SK-N-MC (cell line): ENCODE results near the gene DMBT1.

ENCODE experiments used
- DNase-seq: peaks from one replicate; pipeline ENCODE4 v3.0.0-alpha.2; 2011; ENCODE audit warnings: low read depth, low spot score
- H3K27ac ChIP-seq: fragments of 200-600 bp; sonication (generic); 2 replicates; pipeline ENCODE4 v1.5.1; 2016; ENCODE audit warnings: mixed run types
- H3K36me3 ChIP-seq: fragments of 200-600 bp; sonication (generic); 2 replicates; pipeline ENCODE4 v1.6.1; 2017; ENCODE audit warnings: antibody characterized with exemption, low read length, mixed read lengths; ENCODE audit not compliant: insufficient read depth
- H3K4me3 ChIP-seq: fragments of 200-600 bp; sonication (generic); 2 replicates; pipeline ENCODE4 v1.5.1; 2016
- H3K9ac ChIP-seq: fragments of 200-600 bp; sonication (generic); 2 replicates; pipeline ENCODE4 v1.8.0; 2017; ENCODE audit warnings: mixed run types, mixed read lengths; ENCODE audit not compliant: insufficient read length
- H3K9me3 ChIP-seq: fragments of 200-600 bp; sonication (generic); 2 replicates; pipeline ENCODE4 v1.6.1; 2017; ENCODE audit warnings: low read depth, mild to moderate bottlenecking, antibody characterized with exemption, low read length, moderate library complexity, mixed read lengths
- EZH2 ChIP-seq: fragments of 200-600 bp; sonication (generic); IDR thresholded peaks from one replicate; pipeline ENCODE4 v1.6.1; 2017; ENCODE audit warnings: antibody characterized with exemption
- FOXP2 ChIP-seq: optimal IDR thresholded peaks from 2 replicates; pipeline ENCODE3; 2011; ENCODE audit warnings: mild to moderate bottlenecking, moderate library complexity; ENCODE audit not compliant: insufficient read depth; ENCODE audit errors: extremely low read length, control extremely low read depth
- POLR2AphosphoS5 ChIP-seq: IDR thresholded peaks from 2 replicates; pipeline ENCODE4 v1.6.1; 2012; ENCODE audit warnings: mild to moderate bottlenecking, low read depth, low read length, borderline replicate concordance

Gene DMBT1

GRCh38 chr10:122565766-122566206 is 5.2 kb downstream of the DMBT1 start:
- peak; percentile 6 for DNase-seq
- Histone ChIP-seq H3K27ac (no peak overlapping the region), H3K9ac (no peak overlapping the region)

GRCh38 chr10:122566632-122567031 is 6.1 kb downstream of the DMBT1 start:
- Histone ChIP-seq H3K27ac (no peak overlapping the region), H3K36me3 (no peaks in the 10 kb centered on the region), H3K4me3 (no peak overlapping the region), H3K9ac (no peak overlapping the region), H3K9me3 (no peaks in the 10 kb centered on the region)
- no peak for DNase-seq
- TF ChIP-seq POLR2AphosphoS5 = no peak
- TF ChIP-seq EZH2 = no peak
- TF ChIP-seq FOXP2 = no peak

More at GRCh38 chr10:122565766-122566206, 5.2 kb downstream of the DMBT1 start:
- Histone ChIP-seq H3K9me3 (no peaks in the 10 kb centered on the region), H3K4me3 (no peak overlapping the region), H3K36me3 (no peaks in the 10 kb centered on the region)
- no peak for TF ChIP-seq POLR2AphosphoS5
- TF ChIP-seq FOXP2 = no peak
- TF ChIP-seq EZH2 = no peak

GRCh38 chr10:122567056-122567660 is 6.6 kb downstream of the DMBT1 start:
- no peak overlapping the region for H3K9ac ChIP-seq
- no peaks in the 10 kb centered on the region for H3K36me3 ChIP-seq
- no peak overlapping the region for H3K4me3 ChIP-seq
- TF ChIP-seq EZH2 (no peak), FOXP2 (no peak), POLR2AphosphoS5 (no peak)
- H3K27ac ChIP-seq = no peak overlapping the region
- no peak for DNase-seq
- H3K9me3 ChIP-seq = no peaks in the 10 kb centered on the region

GRCh38 chr10:122568551-122568950 is 8.0 kb downstream of the DMBT1 start:
- Histone ChIP-seq H3K9ac (no peak overlapping the region), H3K4me3 (no peak overlapping the region), H3K9me3 (no peaks in the 10 kb centered on the region), H3K27ac (no peak overlapping the region), H3K36me3 (no peaks in the 10 kb centered on the region)
- TF ChIP-seq EZH2 = no peak
- TF ChIP-seq FOXP2 = no peak
- TF ChIP-seq POLR2AphosphoS5 = no peak
- no peak for DNase-seq

GRCh38 chr10:122570920-122571319 is 10.4 kb downstream of the DMBT1 start:
- TF ChIP-seq EZH2 = no peak
- no peak for TF ChIP-seq FOXP2
- no peak for TF ChIP-seq POLR2AphosphoS5
- no peak overlapping the region for H3K27ac ChIP-seq
- DNase-seq = no peak
- H3K9ac ChIP-seq = no peak overlapping the region
- H3K4me3 ChIP-seq = no peak overlapping the region
- no peaks in the 10 kb centered on the region for H3K36me3 ChIP-seq
- no peaks in the 10 kb centered on the region for H3K9me3 ChIP-seq

- Histone ChIP-seq H3K4me3 (no peak overlapping the region), H3K9me3 (no peaks in the 10 kb centered on the region), H3K36me3 (no peaks in the 10 kb centered on the region), H3K9ac (no peak overlapping the region), H3K27ac (no peak overlapping the region)
- no peak for DNase-seq
- no peak for TF ChIP-seq EZH2
- no peak for TF ChIP-seq POLR2AphosphoS5
- no peak for TF ChIP-seq FOXP2
Measured at GRCh38 chr10:122571892-122572291, 11.3 kb downstream of the DMBT1 start.

- no peak for DNase-seq
- H3K9ac ChIP-seq = no peak overlapping the region
- no peak overlapping the region for H3K4me3 ChIP-seq
- no peaks in the 10 kb centered on the region for H3K36me3 ChIP-seq
- TF ChIP-seq POLR2AphosphoS5 (no peak), EZH2 (no peak), FOXP2 (no peak)
- no peaks in the 10 kb centered on the region for H3K9me3 ChIP-seq
- no peak overlapping the region for H3K27ac ChIP-seq
Measured at GRCh38 chr10:122575776-122576175, 15.2 kb downstream of the DMBT1 start.

- Histone ChIP-seq H3K36me3 (no peaks in the 10 kb centered on the region), H3K4me3 (no peak overlapping the region), H3K9ac (no peak overlapping the region), H3K9me3 (no peaks in the 10 kb centered on the region), H3K27ac (no peak overlapping the region)
- no peak for DNase-seq
- TF ChIP-seq FOXP2 (no peak), POLR2AphosphoS5 (no peak), EZH2 (no peak)
Measured at GRCh38 chr10:122576291-122576690, 15.7 kb downstream of the DMBT1 start.
